Measurements from ENCODE around the gene PAX2. TPM values are rescaled to one million over a fixed set of nuclear protein-coding genes. Genes with fewer than 3 reads are reported as not detected.
A peak's percentile ranks its signal among the peaks of the same experiment; 100 is the strongest.

Gene PAX2
- total and polyA plus RNA-seq, 4 donors = not detected

DNA sequence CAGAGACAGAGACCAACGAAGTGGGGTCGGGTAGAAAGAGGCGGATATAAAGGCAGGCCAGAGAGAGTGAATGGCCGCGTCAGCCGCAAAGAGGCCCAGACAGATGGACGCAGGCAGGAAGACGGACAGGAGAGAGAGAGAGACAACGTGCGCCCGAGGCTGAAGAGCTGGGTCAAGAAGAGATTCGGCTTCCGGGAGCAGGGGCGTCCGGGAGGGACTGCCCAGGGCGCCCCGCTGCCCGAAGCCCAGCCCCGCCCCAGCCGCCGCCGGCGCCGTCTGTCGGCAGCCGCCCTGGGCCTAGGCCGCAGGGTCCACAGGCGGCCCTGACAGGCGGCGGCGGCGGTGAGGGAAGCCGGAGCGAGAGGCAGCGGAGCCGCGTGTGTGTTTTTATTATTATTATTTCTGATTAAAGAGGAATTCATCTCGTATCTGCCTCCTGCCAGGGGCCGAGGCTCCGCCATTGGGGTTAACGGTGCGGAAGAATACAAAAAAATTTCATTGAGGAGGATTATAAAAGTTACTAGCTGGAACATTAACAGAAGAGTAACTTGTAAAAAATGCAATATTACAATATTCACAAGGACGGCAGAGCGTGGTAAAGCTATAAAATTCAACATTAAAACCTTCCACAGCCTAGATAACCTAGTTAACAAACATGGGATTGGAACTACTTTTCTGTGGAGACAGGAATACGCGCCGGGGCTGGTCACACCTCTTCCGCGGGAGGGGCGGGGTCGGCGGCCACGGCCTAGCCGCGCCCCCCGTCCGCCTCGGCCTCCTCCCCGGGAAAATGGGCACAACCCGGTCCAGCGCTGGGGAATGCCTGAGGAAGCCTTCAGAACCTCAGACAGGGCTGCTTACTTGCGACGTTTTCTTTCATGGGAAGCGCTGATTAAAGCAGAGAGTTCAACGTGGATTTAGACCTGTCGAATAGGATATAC is 29.7 kb upstream of the PAX2 start:
- no peak overlapping the region for H3K9ac ChIP-seq (ENCODE audit: low read depth in 1 of 2, low read length in 2 of 2)
- H3K27me3 ChIP-seq (ENCODE audit: control insufficient read depth in 4 of 4, insufficient read depth in 4 of 4, low read length in 3 of 4) = peaks cover 6 to 28% (median 11%) of the 10 kb centered on the region in 4 donors
- DNase-seq (ENCODE audit: low spot score) = no peak
- no peaks in the 10 kb centered on the region for H3K9me3 ChIP-seq (ENCODE audit: control insufficient read depth in 4 of 4, low read length in 3 of 4)
- no peak for TF ChIP-seq GABPA (IDR thresholded peaks at IDR 0.05 in 1 of 2, conservative IDR thresholded peaks at IDR 0.05 in 1 of 2)
- no peak for TF ChIP-seq SP1 (IDR thresholded peaks at IDR 0.05)
- TF ChIP-seq, protein P1, sequence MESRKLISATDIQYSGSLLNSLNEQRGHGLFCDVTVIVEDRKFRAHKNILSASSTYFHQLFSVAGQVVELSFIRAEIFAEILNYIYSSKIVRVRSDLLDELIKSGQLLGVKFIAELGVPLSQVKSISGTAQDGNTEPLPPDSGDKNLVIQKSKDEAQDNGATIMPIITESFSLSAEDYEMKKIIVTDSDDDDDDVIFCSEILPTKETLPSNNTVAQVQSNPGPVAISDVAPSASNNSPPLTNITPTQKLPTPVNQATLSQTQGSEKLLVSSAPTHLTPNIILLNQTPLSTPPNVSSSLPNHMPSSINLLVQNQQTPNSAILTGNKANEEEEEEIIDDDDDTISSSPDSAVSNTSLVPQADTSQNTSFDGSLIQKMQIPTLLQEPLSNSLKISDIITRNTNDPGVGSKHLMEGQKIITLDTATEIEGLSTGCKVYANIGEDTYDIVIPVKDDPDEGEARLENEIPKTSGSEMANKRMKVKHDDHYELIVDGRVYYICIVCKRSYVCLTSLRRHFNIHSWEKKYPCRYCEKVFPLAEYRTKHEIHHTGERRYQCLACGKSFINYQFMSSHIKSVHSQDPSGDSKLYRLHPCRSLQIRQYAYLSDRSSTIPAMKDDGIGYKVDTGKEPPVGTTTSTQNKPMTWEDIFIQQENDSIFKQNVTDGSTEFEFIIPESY (IDR thresholded peaks at IDR 0.05) = no peak
- no peak for TF ChIP-seq RXRA (IDR thresholded peaks at IDR 0.05)
- no peak for TF ChIP-seq TAF1 (conservative IDR thresholded peaks at IDR 0.05)
- TF ChIP-seq, protein P2, sequence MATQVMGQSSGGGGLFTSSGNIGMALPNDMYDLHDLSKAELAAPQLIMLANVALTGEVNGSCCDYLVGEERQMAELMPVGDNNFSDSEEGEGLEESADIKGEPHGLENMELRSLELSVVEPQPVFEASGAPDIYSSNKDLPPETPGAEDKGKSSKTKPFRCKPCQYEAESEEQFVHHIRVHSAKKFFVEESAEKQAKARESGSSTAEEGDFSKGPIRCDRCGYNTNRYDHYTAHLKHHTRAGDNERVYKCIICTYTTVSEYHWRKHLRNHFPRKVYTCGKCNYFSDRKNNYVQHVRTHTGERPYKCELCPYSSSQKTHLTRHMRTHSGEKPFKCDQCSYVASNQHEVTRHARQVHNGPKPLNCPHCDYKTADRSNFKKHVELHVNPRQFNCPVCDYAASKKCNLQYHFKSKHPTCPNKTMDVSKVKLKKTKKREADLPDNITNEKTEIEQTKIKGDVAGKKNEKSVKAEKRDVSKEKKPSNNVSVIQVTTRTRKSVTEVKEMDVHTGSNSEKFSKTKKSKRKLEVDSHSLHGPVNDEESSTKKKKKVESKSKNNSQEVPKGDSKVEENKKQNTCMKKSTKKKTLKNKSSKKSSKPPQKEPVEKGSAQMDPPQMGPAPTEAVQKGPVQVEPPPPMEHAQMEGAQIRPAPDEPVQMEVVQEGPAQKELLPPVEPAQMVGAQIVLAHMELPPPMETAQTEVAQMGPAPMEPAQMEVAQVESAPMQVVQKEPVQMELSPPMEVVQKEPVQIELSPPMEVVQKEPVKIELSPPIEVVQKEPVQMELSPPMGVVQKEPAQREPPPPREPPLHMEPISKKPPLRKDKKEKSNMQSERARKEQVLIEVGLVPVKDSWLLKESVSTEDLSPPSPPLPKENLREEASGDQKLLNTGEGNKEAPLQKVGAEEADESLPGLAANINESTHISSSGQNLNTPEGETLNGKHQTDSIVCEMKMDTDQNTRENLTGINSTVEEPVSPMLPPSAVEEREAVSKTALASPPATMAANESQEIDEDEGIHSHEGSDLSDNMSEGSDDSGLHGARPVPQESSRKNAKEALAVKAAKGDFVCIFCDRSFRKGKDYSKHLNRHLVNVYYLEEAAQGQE (IDR thresholded peaks at IDR 0.05) = no peak
- no peak for TF ChIP-seq ATF3 (IDR thresholded peaks at IDR 0.05)
- TF ChIP-seq, protein P3, sequence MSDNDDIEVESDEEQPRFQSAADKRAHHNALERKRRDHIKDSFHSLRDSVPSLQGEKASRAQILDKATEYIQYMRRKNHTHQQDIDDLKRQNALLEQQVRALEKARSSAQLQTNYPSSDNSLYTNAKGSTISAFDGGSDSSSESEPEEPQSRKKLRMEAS (IDR thresholded peaks at IDR 0.05) = no peak
- TF ChIP-seq YY1 (IDR thresholded peaks at IDR 0.05) = no peak
- no peak for TF ChIP-seq NR2F2 (IDR thresholded peaks at IDR 0.05)
- no peak for TF ChIP-seq FOXA1 (IDR thresholded peaks at IDR 0.05)
- TF ChIP-seq HNF4A (conservative IDR thresholded peaks at IDR 0.05) = no peak
- no peak for TF ChIP-seq EGR1 (IDR thresholded peaks at IDR 0.05; ENCODE audit: low read depth in 2 of 2)
- TF ChIP-seq JUND (IDR thresholded peaks at IDR 0.05) = no peak
- no peak for TF ChIP-seq HNF4G (IDR thresholded peaks at IDR 0.05)
- TF ChIP-seq RAD21 (IDR thresholded peaks at IDR 0.05) = no peak
- TF ChIP-seq CTCF (IDR thresholded peaks at IDR 0.05; ENCODE audit: low read depth, low read length, missing input control) = no peak
- TF ChIP-seq FOXA2 (IDR thresholded peaks at IDR 0.05) = no peak
- WGBS = 9% methylated on average over 66 of the region's 66 CpGs
- H3K36me3 ChIP-seq (ENCODE audit: control insufficient read depth in 4 of 4, insufficient read depth in 3 of 4, low read depth in 1 of 4, low read length in 3 of 4) = no peaks in the 10 kb centered on the region
- peaks cover 0 to 2% (median under 1%) of the 10 kb centered on the region in 4 donors for H3K4me1 ChIP-seq (ENCODE audit: control insufficient read depth in 4 of 4, insufficient read depth in 4 of 4, low read length in 3 of 4)
- H3K4me3 ChIP-seq (ENCODE audit: low read depth in 1 of 3, low read length in 3 of 3) = peak overlapping the region in 1 of 3 donors; percentile 35
- no peak overlapping the region for H3K27ac ChIP-seq (ENCODE audit: low read depth in 1 of 2, low read length in 2 of 2)

All from liver (tissue), 9 donors.